ENCODE measurements around the gene HM13. TPM values are rescaled to one million over a fixed set of nuclear protein-coding genes. Genes with fewer than 3 reads are reported as not detected.

HM13 gene
- total and polyA plus RNA-seq, 2 of the 13 experiments (the other 11 are each of a cell fraction or from before 2014, with no cell fraction given) = 118 to 243 TPM

DNA sequence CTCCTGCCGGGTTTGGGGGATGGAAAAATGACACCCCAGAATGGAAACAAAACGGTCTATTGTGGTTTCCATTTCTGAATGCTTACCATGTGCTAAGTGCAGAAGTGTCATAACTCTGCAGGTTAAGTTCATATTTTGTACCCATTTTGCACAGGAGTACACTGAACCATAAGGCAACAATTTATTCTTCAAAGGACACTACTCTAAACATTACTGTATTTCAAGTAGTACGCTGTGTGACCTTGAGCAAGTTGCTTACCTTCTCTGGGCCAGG lies 81.1 kb downstream of the HM13 start (continued):
- 0 out of 2 replicates have a peak, but pooled peaks have one; percentile 15 for TF ChIP-seq ZNF788 (CRISPR knock-in tag; IDR thresholded peaks at IDR 0.05; ENCODE audit: borderline replicate concordance)
- TF ChIP-seq ZNF713 (CRISPR knock-in tag; IDR thresholded peaks at IDR 0.05) = no peak
- 0 out of 2 replicates have a peak, but pooled peaks have one; percentile 45 for TF ChIP-seq ZNF121 (CRISPR knock-in tag; IDR thresholded peaks at IDR 0.05)
- peak; percentile 97 for TF ChIP-seq ZMYM3 (CRISPR knock-in tag; IDR thresholded peaks at IDR 0.05)
- TF ChIP-seq RFX1 (IDR thresholded peaks at IDR 0.05) = no peak
- TF ChIP-seq, protein P1, sequence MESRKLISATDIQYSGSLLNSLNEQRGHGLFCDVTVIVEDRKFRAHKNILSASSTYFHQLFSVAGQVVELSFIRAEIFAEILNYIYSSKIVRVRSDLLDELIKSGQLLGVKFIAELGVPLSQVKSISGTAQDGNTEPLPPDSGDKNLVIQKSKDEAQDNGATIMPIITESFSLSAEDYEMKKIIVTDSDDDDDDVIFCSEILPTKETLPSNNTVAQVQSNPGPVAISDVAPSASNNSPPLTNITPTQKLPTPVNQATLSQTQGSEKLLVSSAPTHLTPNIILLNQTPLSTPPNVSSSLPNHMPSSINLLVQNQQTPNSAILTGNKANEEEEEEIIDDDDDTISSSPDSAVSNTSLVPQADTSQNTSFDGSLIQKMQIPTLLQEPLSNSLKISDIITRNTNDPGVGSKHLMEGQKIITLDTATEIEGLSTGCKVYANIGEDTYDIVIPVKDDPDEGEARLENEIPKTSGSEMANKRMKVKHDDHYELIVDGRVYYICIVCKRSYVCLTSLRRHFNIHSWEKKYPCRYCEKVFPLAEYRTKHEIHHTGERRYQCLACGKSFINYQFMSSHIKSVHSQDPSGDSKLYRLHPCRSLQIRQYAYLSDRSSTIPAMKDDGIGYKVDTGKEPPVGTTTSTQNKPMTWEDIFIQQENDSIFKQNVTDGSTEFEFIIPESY (CRISPR knock-in tag; IDR thresholded peaks at IDR 0.05) = no peak
- no peak for TF ChIP-seq MTA1 (CRISPR knock-in tag; IDR thresholded peaks at IDR 0.05; ENCODE audit: borderline replicate concordance)
- TF ChIP-seq, protein P2, sequence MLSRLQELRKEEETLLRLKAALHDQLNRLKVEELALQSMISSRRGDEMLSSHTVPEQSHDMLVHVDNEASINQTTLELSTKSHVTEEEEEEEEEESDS (CRISPR knock-in tag; IDR thresholded peaks at IDR 0.05; ENCODE audit: borderline replicate concordance) = 0 out of 2 replicates have a peak, but pooled peaks have one; percentile 42
- TF ChIP-seq, protein P3, sequence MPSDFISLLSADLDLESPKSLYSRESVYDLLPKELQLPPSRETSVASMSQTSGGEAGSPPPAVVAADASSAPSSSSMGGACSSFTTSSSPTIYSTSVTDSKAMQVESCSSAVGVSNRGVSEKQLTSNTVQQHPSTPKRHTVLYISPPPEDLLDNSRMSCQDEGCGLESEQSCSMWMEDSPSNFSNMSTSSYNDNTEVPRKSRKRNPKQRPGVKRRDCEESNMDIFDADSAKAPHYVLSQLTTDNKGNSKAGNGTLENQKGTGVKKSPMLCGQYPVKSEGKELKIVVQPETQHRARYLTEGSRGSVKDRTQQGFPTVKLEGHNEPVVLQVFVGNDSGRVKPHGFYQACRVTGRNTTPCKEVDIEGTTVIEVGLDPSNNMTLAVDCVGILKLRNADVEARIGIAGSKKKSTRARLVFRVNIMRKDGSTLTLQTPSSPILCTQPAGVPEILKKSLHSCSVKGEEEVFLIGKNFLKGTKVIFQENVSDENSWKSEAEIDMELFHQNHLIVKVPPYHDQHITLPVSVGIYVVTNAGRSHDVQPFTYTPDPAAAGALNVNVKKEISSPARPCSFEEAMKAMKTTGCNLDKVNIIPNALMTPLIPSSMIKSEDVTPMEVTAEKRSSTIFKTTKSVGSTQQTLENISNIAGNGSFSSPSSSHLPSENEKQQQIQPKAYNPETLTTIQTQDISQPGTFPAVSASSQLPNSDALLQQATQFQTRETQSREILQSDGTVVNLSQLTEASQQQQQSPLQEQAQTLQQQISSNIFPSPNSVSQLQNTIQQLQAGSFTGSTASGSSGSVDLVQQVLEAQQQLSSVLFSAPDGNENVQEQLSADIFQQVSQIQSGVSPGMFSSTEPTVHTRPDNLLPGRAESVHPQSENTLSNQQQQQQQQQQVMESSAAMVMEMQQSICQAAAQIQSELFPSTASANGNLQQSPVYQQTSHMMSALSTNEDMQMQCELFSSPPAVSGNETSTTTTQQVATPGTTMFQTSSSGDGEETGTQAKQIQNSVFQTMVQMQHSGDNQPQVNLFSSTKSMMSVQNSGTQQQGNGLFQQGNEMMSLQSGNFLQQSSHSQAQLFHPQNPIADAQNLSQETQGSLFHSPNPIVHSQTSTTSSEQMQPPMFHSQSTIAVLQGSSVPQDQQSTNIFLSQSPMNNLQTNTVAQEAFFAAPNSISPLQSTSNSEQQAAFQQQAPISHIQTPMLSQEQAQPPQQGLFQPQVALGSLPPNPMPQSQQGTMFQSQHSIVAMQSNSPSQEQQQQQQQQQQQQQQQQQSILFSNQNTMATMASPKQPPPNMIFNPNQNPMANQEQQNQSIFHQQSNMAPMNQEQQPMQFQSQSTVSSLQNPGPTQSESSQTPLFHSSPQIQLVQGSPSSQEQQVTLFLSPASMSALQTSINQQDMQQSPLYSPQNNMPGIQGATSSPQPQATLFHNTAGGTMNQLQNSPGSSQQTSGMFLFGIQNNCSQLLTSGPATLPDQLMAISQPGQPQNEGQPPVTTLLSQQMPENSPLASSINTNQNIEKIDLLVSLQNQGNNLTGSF (CRISPR knock-in tag; IDR thresholded peaks at IDR 0.05) = no peak
- TF ChIP-seq ZNF260 (CRISPR knock-in tag; IDR thresholded peaks at IDR 0.05; ENCODE audit: borderline replicate concordance, low read depth) = no peak
- no peak for TF ChIP-seq KAT2B (IDR thresholded peaks at IDR 0.05; ENCODE audit: borderline replicate concordance, low read depth, low read length)
- TF ChIP-seq HOXA7 (CRISPR knock-in tag; IDR thresholded peaks at IDR 0.05) = no peak

All from HepG2 (cell line).